A673 (cell line): ENCODE measurements around the gene LCA5. TPM values are rescaled to one million over a fixed set of nuclear protein-coding genes. Genes with fewer than 3 reads are reported as not detected.

ENCODE experiments used
- BruUV-seq: library from RNA; stranded (reverse); fragments of 400-500 nt; replicated peaks from 2 replicates; lab custom pipeline; 2021; lab: Mats Ljungman, UMichigan
- CTCF ChIA-PET: fragments of 300-600 bp; sonication (Branson Sonifier 250); formaldehyde crosslinking; loops from one replicate; lab custom pipeline; 2022; ENCODE audit warnings: antibody characterized with exemption; lab: Charles Lee
- POLR2A ChIA-PET: fragments of 300-600 bp; sonication (Branson Sonifier 250); formaldehyde crosslinking; loops from one replicate; lab custom pipeline; 2022; ENCODE audit warnings: antibody characterized with exemption; ENCODE audit not compliant: low non-redundant PET; lab: Charles Lee
- DNase-seq: peaks from one replicate; pipeline ENCODE4 v3.0.0-alpha.2; 2015; ENCODE audit warnings: low spot score
- H3K27ac ChIP-seq: fragments of 200-600 bp; sonication (generic); 2 replicates; pipeline ENCODE4 v1.5.1; 2016; ENCODE audit warnings: mixed run types, low read depth, mild to moderate bottlenecking, mixed read lengths, antibody characterized with exemption, low read length; ENCODE audit not compliant: poor library complexity, severe bottlenecking
- H3K27me3 ChIP-seq: fragments of 200-600 bp; sonication (generic); replicated peaks from 2 replicates; pipeline ENCODE4 v1.6.1; 2017; ENCODE audit warnings: mixed run types, low read depth, mild to moderate bottlenecking, mixed read lengths, antibody characterized with exemption, low read length; ENCODE audit not compliant: insufficient read depth, poor library complexity
- H3K36me3 ChIP-seq: fragments of 200-600 bp; sonication (generic); 2 replicates; pipeline ENCODE4 v1.6.1; 2016; ENCODE audit warnings: mixed run types, mild to moderate bottlenecking, mixed read lengths, antibody characterized with exemption, low read length; ENCODE audit not compliant: insufficient read depth, poor library complexity, severe bottlenecking
- H3K4me1 ChIP-seq: fragments of 200-600 bp; sonication (generic); 2 replicates; pipeline ENCODE4 v1.6.1; 2017; ENCODE audit warnings: mixed run types, mild to moderate bottlenecking, mixed read lengths, antibody characterized with exemption, low read length; ENCODE audit not compliant: insufficient read depth, poor library complexity, severe bottlenecking
- H3K4me3 ChIP-seq: fragments of 200-600 bp; sonication (generic); 2 replicates; pipeline ENCODE4 v1.5.1; 2016; ENCODE audit warnings: low read depth, mixed run types, mild to moderate bottlenecking, mixed read lengths, low read length; ENCODE audit not compliant: poor library complexity, severe bottlenecking
- H3K9me3 ChIP-seq: fragments of 200-600 bp; sonication (generic); 2 replicates; pipeline ENCODE4 v1.6.1; 2016; ENCODE audit warnings: mixed run types, low read depth, mild to moderate bottlenecking, mixed read lengths, antibody characterized with exemption, low read length; ENCODE audit not compliant: poor library complexity, severe bottlenecking
- CTCF ChIP-seq: fragments of 300-800, 200-600 bp; sonication (generic); conservative IDR thresholded peaks from 2 replicates; pipeline ENCODE4 v1.5.1; 2017; ENCODE audit warnings: low read depth, mild to moderate bottlenecking, antibody characterized with exemption, low read length, moderate library complexity, mixed read lengths
- EZH2 ChIP-seq: fragments of 200-600 bp; sonication (generic); IDR thresholded peaks from 2 replicates; pipeline ENCODE4 v1.6.1; 2017; ENCODE audit warnings: borderline replicate concordance, low read depth, mild to moderate bottlenecking, mixed read lengths, antibody characterized with exemption, low read length; ENCODE audit not compliant: poor library complexity, severe bottlenecking
- intact Hi-C: fragments of 100-400 bp; cut with micrococcal nuclease; formaldehyde crosslinking; loops from one replicate; pipeline ENCODE4 v1.10.0; 2022; ENCODE audit not compliant: unreplicated experiment
- total RNA-seq: library from RNA; stranded (reverse); gene quantifications from 2 replicates; pipeline ENCODE4 v1.2.3, GENCODE V29; 2021

The LCA5 gene
- total RNA-seq, 1 experiment from 2014 or later = 3.5 TPM

DNA sequence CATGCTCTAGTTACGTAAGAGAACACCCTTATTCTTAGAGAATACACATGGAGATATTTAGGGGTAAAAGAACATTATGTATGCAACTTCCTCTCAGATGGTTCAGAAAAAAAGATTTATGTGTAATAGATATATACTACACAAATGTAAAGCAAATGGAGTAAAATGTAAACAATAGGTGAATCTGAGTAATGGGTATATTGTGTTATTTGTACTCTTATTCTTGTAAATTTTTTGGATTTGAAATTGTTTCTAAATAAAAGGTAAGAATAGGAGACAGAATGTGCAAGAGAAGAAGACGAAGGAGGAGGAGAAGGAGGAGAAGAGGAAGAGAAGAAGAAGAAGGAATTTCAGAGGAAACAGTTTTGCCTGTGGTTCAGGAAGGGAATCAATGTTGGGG is 22.5 kb upstream of the LCA5 start:
- intact Hi-C loops = no loop called here
- CTCF ChIA-PET = no interaction called here
- Histone ChIP-seq H3K27me3 (no peaks in the 10 kb centered on the region), H3K27ac (no peak overlapping the region), H3K4me3 (no peak overlapping the region), H3K36me3 (no peaks in the 10 kb centered on the region), H3K4me1 (no peaks in the 10 kb centered on the region), H3K9me3 (no peaks in the 10 kb centered on the region)
- POLR2A ChIA-PET = no interaction called here
- no TSS peak for BruUV-seq
- no peak for DNase-seq
- TF ChIP-seq EZH2 (no peak), CTCF (no peak)

- no peak overlapping the region for H3K27ac ChIP-seq
- no TSS peak for BruUV-seq
- intact Hi-C loops = no loop called here
- no peaks in the 10 kb centered on the region for H3K4me1 ChIP-seq
- no peak overlapping the region for H3K4me3 ChIP-seq
- H3K9me3 ChIP-seq = no peaks in the 10 kb centered on the region
- TF ChIP-seq CTCF = no peak
- TF ChIP-seq EZH2 = no peak
- no peak for DNase-seq
- POLR2A ChIA-PET = no interaction called here
- no peaks in the 10 kb centered on the region for H3K36me3 ChIP-seq
- H3K27me3 ChIP-seq = no peaks in the 10 kb centered on the region
- CTCF ChIA-PET = no interaction called here
These were observed 20.6 kb upstream of the LCA5 start for GRCh38 chr6:79557673-79558467.

GRCh38 chr6:79554305-79554704 is 17.1 kb upstream of the LCA5 start:
- H3K36me3 ChIP-seq = no peaks in the 10 kb centered on the region
- no peak for DNase-seq
- ChIA-PET POLR2A (no interaction called here), CTCF (interaction anchor here (0.5 kb wide), 1 partner anchor 314 kb away, joined by 3 read pairs; no protein-coding TSS in a partner anchor)
- H3K4me1 ChIP-seq = no peaks in the 10 kb centered on the region
- no peak overlapping the region for H3K4me3 ChIP-seq
- BruUV-seq = no TSS peak
- no peak overlapping the region for H3K27ac ChIP-seq
- H3K9me3 ChIP-seq = no peaks in the 10 kb centered on the region
- intact Hi-C loops = no loop called here
- TF ChIP-seq EZH2 (no peak), CTCF (no peak)
- H3K27me3 ChIP-seq = no peaks in the 10 kb centered on the region
